ENCODE data around the gene SCN1A.

DNA sequence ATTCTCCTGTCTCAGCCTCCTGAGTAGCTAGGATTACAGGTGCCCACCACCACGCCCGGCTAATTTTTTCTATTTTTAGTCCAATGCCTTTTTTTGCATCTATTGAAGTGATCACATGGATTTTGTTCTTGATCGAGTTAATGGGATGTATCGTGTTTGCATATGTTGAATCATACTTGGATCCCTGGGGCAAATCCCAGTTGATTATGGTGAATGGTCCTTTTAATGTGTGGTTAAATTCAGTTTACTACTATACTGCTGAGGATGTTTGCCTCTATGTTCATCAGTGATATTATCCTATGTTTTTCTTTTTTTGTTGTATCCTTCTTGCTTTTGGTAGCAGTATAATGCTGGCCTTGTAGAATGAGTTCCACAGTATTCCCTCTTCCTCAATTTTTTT is 166.0 kb downstream of the SCN1A start:
- TF ChIP-seq PRDM15 (CRISPR knock-in tag; IDR thresholded peaks at IDR 0.05), result no peak
- no peak for TF ChIP-seq TCF7 (IDR thresholded peaks at IDR 0.05; ENCODE audit: borderline replicate concordance)
- no peak for TF ChIP-seq EP300 (IDR thresholded peaks at IDR 0.05; ENCODE audit: borderline replicate concordance in 1 of 2, control insufficient read depth in 1 of 2, low read depth in 2 of 2, low read length in 2 of 2)
- no peak for TF ChIP-seq EZH2 (IDR thresholded peaks at IDR 0.05; ENCODE audit: borderline replicate concordance, control insufficient read depth, low read depth, low read length)
- TF ChIP-seq, protein P1, sequence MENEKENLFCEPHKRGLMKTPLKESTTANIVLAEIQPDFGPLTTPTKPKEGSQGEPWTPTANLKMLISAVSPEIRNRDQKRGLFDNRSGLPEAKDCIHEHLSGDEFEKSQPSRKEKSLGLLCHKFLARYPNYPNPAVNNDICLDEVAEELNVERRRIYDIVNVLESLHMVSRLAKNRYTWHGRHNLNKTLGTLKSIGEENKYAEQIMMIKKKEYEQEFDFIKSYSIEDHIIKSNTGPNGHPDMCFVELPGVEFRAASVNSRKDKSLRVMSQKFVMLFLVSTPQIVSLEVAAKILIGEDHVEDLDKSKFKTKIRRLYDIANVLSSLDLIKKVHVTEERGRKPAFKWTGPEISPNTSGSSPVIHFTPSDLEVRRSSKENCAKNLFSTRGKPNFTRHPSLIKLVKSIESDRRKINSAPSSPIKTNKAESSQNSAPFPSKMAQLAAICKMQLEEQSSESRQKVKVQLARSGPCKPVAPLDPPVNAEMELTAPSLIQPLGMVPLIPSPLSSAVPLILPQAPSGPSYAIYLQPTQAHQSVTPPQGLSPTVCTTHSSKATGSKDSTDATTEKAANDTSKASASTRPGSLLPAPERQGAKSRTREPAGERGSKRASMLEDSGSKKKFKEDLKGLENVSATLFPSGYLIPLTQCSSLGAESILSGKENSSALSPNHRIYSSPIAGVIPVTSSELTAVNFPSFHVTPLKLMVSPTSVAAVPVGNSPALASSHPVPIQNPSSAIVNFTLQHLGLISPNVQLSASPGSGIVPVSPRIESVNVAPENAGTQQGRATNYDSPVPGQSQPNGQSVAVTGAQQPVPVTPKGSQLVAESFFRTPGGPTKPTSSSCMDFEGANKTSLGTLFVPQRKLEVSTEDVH (IDR thresholded peaks at IDR 0.05; ENCODE audit: low read depth, partially characterized antibody), result no peak
- TF ChIP-seq, protein P2, sequence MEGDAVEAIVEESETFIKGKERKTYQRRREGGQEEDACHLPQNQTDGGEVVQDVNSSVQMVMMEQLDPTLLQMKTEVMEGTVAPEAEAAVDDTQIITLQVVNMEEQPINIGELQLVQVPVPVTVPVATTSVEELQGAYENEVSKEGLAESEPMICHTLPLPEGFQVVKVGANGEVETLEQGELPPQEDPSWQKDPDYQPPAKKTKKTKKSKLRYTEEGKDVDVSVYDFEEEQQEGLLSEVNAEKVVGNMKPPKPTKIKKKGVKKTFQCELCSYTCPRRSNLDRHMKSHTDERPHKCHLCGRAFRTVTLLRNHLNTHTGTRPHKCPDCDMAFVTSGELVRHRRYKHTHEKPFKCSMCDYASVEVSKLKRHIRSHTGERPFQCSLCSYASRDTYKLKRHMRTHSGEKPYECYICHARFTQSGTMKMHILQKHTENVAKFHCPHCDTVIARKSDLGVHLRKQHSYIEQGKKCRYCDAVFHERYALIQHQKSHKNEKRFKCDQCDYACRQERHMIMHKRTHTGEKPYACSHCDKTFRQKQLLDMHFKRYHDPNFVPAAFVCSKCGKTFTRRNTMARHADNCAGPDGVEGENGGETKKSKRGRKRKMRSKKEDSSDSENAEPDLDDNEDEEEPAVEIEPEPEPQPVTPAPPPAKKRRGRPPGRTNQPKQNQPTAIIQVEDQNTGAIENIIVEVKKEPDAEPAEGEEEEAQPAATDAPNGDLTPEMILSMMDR (IDR thresholded peaks at IDR 0.05 in 2 of 3, conservative IDR thresholded peaks at IDR 0.05 in 1 of 3; ENCODE audit: control insufficient read depth in 2 of 3, extremely low read depth in 1 of 3, insufficient read depth in 1 of 3, low read depth in 3 of 3, low read length in 3 of 3), result no peak

All from GM12878 (cell line).